OCI-LY1 (cell line): ENCODE measurements around the gene SEC11A.

Experiments
- H2AFZ ChIP-seq: fragments of 200-600 bp; sonication (generic), shearing (Covaris generic); 2 replicates; pipeline ENCODE4 v1.6.0; 2014; ENCODE audit warnings: antibody characterized with exemption, mild to moderate bottlenecking, low read length
- H3F3A ChIP-seq: fragments of 200-600 bp; sonication (generic), shearing (Covaris generic); 2 replicates; pipeline ENCODE4 v1.6.0; 2014; ENCODE audit warnings: mild to moderate bottlenecking, antibody characterized with exemption, low read length, moderate library complexity; ENCODE audit not compliant: insufficient read depth
- H3K27ac ChIP-seq: fragments of 200-600 bp; sonication (generic); 2 replicates; pipeline ENCODE4 v1.5.1; 2014; ENCODE audit warnings: low read length, mixed run types, mild to moderate bottlenecking, low read depth; ENCODE audit not compliant: poor library complexity, severe bottlenecking
- H3K27me3 ChIP-seq: fragments of 200-600 bp; sonication (generic); 2 replicates; pipeline ENCODE4 v1.6.0; 2014; ENCODE audit warnings: antibody characterized with exemption, mild to moderate bottlenecking, low read length, moderate library complexity; ENCODE audit not compliant: insufficient read depth
- H3K36me3 ChIP-seq: fragments of 200-600 bp; sonication (generic); 2 replicates; pipeline ENCODE4 v1.6.1; 2014; ENCODE audit warnings: mild to moderate bottlenecking, antibody characterized with exemption, low read length, moderate library complexity, mixed read lengths; ENCODE audit not compliant: insufficient read depth
- H3K4me1 ChIP-seq: fragments of 200-600 bp; sonication (generic); 2 replicates; pipeline ENCODE4 v1.5.1; 2014; ENCODE audit warnings: mild to moderate bottlenecking, low read length, moderate library complexity; ENCODE audit not compliant: insufficient read depth, severe bottlenecking
- H3K4me2 ChIP-seq: fragments of 200-600 bp; sonication (generic), shearing (Covaris generic); 2 replicates; pipeline ENCODE4 v1.6.1; 2014; ENCODE audit warnings: low read length
- H3K4me3 ChIP-seq: fragments of 200-600 bp; sonication (generic); 2 replicates; pipeline ENCODE4 v1.5.1; 2014; ENCODE audit warnings: low read length, low read depth, mild to moderate bottlenecking, mixed read lengths; ENCODE audit not compliant: poor library complexity, severe bottlenecking
- H3K79me2 ChIP-seq: fragments of 200-600 bp; shearing (Covaris generic); 2 replicates; pipeline ENCODE4 v1.6.1; 2016; ENCODE audit warnings: mixed run types, low read length, mixed read lengths; ENCODE audit not compliant: insufficient read depth
- H3K9ac ChIP-seq: fragments of 200-600 bp; sonication (generic), shearing (Covaris generic); 2 replicates; pipeline ENCODE4 v1.6.1; 2014; ENCODE audit warnings: mild to moderate bottlenecking, low read length, mixed read lengths
- H3K9me2 ChIP-seq: fragments of 200-600 bp; sonication (generic), shearing (Covaris generic); 2 replicates; pipeline ENCODE4 v1.6.1; 2014; ENCODE audit warnings: low read depth, mild to moderate bottlenecking, low read length, mixed read lengths
- H3K9me3 ChIP-seq: fragments of 200-600 bp; shearing (Covaris generic); 2 replicates; pipeline ENCODE4 v1.6.1; 2014; ENCODE audit warnings: low read length, mixed read lengths
- H4K20me1 ChIP-seq: fragments of 200-600 bp; sonication (generic), shearing (Covaris generic); 2 replicates; pipeline ENCODE4 v1.6.0; 2016; ENCODE audit warnings: mild to moderate bottlenecking, low read length; ENCODE audit not compliant: insufficient read depth
- EZH2 ChIP-seq: fragments of 200-600 bp; sonication (generic), shearing (Covaris generic); IDR thresholded peaks from 2 replicates; pipeline ENCODE4 v1.8.0; 2017; ENCODE audit warnings: borderline replicate concordance, mixed run types, mild to moderate bottlenecking, antibody characterized with exemption, low read length, moderate library complexity, mixed read lengths
- TF ChIP-seq, protein P1 (sequence below): fragments of 200-600 bp; sonication (generic), shearing (Covaris generic); IDR thresholded peaks from 2 replicates; pipeline ENCODE4 v1.5.1; 2017; ENCODE audit warnings: mild to moderate bottlenecking, antibody characterized with exemption, low read length, moderate library complexity, mixed read lengths

Gene SEC11A

DNA sequence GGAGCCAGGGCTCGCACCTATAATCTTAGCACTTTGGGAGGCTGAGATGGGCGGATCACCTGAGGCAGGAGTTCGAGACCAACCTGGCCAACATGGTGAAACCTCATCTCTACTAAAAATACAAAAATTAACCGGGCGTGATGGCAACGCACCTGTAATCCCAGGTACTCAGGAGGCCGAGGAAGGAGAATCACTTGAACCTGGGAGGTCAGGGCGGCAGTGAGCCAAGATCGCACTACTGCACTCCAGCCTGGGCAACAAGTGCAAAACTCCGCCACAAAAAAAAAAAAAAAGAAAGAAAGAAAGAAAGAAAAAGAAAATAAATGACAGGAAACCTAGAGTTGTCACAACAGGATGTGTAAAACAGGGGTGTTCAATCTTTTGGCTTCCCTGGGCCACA is 54.9 kb downstream of the SEC11A start:
- H3K9ac ChIP-seq, result no peak overlapping the region
- peaks cover 10% of the 10 kb centered on the region; the same call in 1 of the 2 replicates for H3K36me3 ChIP-seq
- H3K27me3 ChIP-seq, result no peaks in the 10 kb centered on the region
- H3K4me1 ChIP-seq, result peaks cover 39% of the 10 kb centered on the region
- H4K20me1 ChIP-seq, result no peaks in the 10 kb centered on the region
- no peak for TF ChIP-seq EZH2
- TF ChIP-seq, protein P1, sequence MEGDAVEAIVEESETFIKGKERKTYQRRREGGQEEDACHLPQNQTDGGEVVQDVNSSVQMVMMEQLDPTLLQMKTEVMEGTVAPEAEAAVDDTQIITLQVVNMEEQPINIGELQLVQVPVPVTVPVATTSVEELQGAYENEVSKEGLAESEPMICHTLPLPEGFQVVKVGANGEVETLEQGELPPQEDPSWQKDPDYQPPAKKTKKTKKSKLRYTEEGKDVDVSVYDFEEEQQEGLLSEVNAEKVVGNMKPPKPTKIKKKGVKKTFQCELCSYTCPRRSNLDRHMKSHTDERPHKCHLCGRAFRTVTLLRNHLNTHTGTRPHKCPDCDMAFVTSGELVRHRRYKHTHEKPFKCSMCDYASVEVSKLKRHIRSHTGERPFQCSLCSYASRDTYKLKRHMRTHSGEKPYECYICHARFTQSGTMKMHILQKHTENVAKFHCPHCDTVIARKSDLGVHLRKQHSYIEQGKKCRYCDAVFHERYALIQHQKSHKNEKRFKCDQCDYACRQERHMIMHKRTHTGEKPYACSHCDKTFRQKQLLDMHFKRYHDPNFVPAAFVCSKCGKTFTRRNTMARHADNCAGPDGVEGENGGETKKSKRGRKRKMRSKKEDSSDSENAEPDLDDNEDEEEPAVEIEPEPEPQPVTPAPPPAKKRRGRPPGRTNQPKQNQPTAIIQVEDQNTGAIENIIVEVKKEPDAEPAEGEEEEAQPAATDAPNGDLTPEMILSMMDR, result no peak
- no peak overlapping the region for H2AFZ ChIP-seq
- no peak overlapping the region for H3K4me3 ChIP-seq
- H3F3A ChIP-seq, result no peaks in the 10 kb centered on the region
- no peaks in the 10 kb centered on the region for H3K79me2 ChIP-seq
- no peak overlapping the region for H3K4me2 ChIP-seq
- H3K9me3 ChIP-seq, result no peaks in the 10 kb centered on the region
- no peak overlapping the region for H3K27ac ChIP-seq
- H3K9me2 ChIP-seq, result no peaks in the 10 kb centered on the region

GRCh38 chr15:84659904-84660781 is 55.8 kb downstream of the SEC11A start:
- Histone ChIP-seq H3K4me1 (peaks cover 40% of the 10 kb centered on the region), H4K20me1 (no peaks in the 10 kb centered on the region), H3K27ac (peak overlapping the region; percentile 87), H3K36me3 (peaks cover 2% of the 10 kb centered on the region; the same call in 1 of the 2 replicates), H3F3A (0 out of 2 replicates have a peak, but pooled peaks cover 2% of the 10 kb centered on the region), H3K4me3 (no peak overlapping the region), H3K4me2 (no peak overlapping the region), H2AFZ (no peak overlapping the region), H3K27me3 (no peaks in the 10 kb centered on the region), H3K9me3 (no peaks in the 10 kb centered on the region), H3K79me2 (no peaks in the 10 kb centered on the region), H3K9me2 (no peaks in the 10 kb centered on the region), H3K9ac (no peak overlapping the region)
- no peak for TF ChIP-seq EZH2
- TF ChIP-seq, protein P1, result no peak

GRCh38 chr15:84658788-84659411 is 57.0 kb downstream of the SEC11A start:
- H3K4me2 ChIP-seq, result peak overlapping the region; percentile 91
- peak overlapping the region; percentile 30; the same call in 1 of the 2 replicates for H2AFZ ChIP-seq
- H3K79me2 ChIP-seq, result no peaks in the 10 kb centered on the region
- peak overlapping the region; percentile 78 for H3K9ac ChIP-seq
- peak overlapping the region; percentile 68 for H3K4me3 ChIP-seq
- no peak for TF ChIP-seq EZH2
- TF ChIP-seq, protein P1, result no peak
- H3K27me3 ChIP-seq, result no peaks in the 10 kb centered on the region
- H3F3A ChIP-seq, result 0 out of 2 replicates have a peak, but pooled peaks cover 2% of the 10 kb centered on the region
- no peaks in the 10 kb centered on the region for H4K20me1 ChIP-seq
- H3K9me3 ChIP-seq, result no peaks in the 10 kb centered on the region
- no peaks in the 10 kb centered on the region for H3K36me3 ChIP-seq
- H3K9me2 ChIP-seq, result no peaks in the 10 kb centered on the region
- H3K27ac ChIP-seq, result peak overlapping the region; percentile 87
- peaks cover 44% of the 10 kb centered on the region for H3K4me1 ChIP-seq
